ENCODE measurements around the gene PSMD3.
A peak's percentile ranks its signal among the peaks of the same experiment; 100 is the strongest.

Gene PSMD3

DNA sequence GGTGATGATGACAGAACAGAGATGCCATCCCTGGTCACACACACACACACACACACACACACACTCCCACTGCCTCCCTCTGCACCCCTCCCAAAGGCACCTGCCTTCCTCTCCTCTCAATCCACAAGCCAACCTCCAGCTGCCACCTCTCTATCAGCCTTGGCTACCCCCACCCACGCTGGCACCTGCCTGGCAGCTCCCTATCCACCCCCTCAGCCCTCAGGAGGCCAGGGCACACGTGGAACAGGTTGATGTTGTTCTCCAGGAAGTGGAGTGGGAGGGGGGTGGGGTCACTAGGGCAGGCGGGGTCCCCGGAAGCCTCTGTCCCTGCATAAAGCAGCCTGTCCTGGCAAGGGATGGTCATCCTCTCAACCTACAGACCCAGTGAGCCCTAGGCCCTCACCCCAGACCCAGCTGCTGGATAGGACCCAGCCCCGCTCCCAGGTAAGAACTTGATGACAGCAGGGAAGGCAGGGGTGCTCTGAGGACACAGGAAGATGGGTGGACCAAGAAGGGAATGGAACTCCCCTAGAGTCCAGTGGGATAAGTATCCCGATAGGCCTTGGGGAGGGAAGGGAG lies 17.9 kb upstream of the PSMD3 start, which contains the start of gene GSDMA:
GSDMA (plus strand) TSS at position 363 of the 579 bp plus-strand sequence. CDS start 2,684 bp downstream, outside the sequence.
- no peak for DNase-seq

DNA sequence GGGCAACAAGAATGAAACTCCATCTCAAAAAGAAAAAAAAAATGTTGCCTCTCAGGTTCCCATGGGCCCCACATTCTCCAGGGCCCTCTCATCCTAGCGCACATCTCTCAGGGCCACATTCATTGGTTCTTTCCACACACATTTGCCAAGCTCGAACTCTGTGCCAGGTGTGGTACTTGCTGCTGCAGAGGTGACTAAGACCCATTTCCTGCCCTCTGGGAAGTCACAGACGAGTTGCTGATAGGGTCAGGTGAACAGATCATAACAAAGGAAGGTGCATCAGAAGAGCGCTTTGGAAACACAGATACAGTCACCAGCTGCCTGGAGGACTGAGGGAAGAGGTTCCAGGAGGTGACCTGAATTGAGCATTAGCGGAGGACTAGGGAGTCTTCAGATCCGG lies 16.8 kb upstream of the PSMD3 start:
- DNase-seq, result peak; percentile 45

DNA sequence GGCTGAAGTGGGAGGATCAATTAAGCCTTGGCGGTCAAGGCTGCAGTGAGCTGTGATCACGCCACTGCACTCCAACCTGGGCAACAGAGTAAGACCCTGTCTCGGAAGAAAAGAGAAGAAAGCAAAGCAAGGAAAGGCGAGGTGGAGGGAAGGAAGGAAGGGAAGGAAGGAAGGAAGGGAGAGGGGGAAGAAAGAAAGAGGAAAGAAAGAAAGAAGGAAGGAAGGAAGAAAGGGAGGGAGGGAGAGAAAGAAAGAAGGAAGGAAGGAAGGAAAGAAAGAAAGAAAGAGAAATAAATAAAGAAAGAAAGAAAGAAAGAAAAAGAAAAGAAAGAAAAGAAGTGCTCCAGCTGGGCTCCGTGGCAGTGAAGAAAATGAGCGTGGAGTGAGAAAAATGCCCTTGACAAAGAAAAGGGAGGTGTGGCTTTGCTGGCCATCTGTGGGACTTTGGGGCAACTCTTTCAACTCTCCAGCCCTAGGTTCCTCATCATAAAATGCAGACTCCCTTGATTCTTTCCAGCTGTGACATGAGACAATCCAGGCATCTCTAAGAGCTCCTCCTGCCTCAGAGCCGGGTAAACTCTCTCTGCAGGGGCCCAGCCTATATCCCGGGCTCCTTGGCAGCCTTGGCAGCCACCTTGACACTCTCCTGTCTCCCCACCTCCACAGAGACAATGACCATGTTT lies 15.4 kb upstream of the PSMD3 start:
- no peak for DNase-seq

DNA sequence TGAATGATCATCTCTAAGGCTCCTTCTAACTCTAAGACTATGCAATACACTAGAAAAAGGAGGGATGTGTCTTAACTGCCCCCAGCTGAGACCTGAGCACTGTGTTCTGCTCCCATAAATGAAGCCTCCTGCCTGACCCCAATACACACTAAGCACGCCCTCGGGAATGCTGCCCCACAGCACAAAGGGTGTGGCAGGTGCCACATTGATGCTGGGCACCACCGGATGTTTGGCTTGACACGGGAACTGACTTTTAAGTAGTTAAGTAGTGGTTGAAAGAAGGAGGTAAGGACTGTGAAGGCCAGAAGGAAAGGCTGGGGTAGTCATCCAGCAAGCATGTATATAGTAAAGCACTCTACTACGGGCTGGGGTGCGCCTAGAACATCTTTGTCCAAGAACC lies 13.8 kb upstream of the PSMD3 start:
- DNase-seq, result no peak

DNA sequence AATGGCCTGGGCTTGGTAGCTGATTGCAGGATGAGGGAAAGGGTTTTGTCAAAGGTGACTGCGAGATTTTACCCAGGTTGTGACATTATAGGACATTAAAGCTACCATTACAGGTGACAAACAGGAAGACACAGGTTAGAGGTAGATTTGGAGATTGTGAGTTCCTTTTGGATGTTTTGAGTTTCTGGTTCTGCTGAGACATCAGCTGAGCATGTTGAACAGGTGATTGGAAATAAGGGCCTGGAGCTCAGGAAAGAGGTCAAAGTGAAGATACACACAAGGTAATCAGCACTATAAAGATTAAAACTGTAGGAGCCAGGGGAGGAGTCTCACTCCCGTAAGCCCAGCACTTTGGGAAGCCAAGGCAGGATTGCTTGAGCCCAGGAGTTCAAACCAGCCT lies 11.8 kb upstream of the PSMD3 start:
- DNase-seq, result no peak

DNA sequence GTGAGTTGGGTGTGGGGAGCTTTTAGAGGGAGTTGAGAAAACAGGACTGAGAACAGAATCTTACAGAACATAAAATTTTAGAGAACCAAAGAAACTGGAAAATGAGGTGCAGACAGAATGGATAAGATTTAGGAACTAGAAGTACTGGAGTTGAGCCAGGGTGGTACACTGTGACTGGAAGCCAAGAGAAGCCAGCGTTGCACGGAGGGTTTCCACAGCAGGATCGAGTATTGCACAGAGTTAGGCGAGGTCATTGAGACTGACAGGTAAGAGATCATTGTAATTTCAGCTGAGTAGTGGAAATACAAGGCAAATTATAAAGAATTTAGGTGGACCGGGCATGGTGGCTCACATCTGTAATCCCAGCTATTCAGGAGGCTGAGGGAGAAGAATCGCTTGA lies 11.2 kb upstream of the PSMD3 start:
- DNase-seq, result no peak

DNA sequence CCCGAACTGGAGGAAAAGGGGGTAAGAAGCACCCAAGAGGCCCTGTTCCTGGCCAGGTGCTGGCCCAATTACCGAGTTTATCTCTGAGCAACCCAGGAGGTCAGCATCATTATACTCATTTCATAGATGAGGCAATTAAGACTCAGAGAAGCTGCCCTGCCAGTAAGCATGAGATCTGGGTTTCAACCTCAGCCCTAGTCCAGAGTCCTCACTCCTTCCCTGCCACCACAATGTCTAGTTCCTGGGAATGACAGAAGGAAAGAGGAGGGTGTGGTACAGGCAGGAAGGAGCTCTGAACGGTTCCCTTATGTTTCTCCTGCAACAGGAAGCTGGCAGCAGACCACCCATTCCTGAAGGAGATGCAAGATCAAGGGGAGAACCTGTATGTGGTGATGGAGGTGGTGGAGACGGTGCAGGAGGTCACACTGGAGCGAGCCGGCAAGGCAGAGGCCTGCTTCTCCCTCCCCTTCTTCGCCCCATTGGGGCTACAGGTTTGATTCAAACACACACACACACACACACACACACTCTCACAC lies 10.4 kb upstream of the PSMD3 start:
- no peak for DNase-seq

DNA sequence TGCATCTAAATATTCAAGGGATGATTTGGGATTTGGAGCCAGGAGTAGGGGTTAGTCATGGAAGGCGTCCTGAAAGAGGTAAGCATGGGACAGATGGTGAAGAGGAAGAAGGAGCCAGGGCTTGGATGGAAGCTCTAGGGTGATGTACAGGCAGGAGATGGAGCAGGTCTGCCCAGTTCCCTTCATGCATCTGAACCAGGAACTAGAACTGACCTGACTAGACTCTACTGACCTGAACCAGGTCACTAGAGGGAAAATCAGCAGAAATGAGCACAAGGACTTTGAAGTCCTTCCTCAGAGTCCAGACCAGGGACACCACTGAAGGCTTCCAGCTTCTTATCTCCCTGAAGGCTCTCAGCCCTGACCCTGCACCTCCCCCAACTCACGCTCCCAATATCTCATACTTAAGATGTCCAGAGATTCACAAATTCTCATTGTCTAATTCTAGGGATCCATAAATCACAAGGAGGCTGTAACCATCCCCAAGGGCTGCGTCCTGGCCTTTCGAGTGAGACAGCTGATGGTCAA lies 9.5 kb upstream of the PSMD3 start:
- DNase-seq, result no peak

DNA sequence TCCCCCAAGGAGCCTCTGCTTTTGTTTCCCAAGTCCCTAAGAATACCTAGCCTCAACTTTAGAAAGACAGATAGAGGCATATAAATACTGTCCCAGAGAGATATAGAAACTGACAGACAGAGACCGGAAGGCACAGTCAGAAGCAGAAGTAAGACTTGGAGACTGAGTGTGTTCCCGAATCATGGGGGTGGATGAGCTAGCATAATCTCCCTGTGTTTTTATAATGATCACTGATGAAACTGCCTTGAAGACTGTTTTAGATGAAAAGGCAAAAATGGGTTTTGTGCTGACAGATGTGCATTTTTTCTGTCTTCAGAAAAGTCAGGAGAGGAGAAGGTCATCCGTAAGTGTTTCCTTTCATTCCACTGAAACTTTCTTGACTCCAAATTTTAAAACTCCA lies 8.3 kb upstream of the PSMD3 start:
- DNase-seq, result no peak

DNA sequence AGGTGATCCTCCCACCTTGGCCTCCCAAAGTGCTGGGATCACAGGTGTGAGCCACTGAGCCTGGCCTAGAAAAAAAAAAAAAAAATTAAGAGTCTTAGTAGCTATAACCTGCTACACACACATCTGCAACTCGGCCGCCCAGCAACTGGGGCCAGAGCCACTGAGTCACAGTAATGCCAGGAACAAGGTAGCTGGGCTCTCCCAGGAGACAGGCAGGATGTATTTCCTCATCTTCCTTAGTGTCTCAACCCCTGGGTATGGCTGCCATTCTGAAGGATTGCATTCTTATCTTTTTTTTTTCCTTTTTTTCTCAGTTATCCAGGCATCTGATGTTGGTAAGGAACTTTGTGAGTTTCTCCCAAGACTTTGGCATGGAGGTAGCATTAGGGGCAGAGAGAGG lies 7.1 kb upstream of the PSMD3 start:
- DNase-seq, result no peak

DNA sequence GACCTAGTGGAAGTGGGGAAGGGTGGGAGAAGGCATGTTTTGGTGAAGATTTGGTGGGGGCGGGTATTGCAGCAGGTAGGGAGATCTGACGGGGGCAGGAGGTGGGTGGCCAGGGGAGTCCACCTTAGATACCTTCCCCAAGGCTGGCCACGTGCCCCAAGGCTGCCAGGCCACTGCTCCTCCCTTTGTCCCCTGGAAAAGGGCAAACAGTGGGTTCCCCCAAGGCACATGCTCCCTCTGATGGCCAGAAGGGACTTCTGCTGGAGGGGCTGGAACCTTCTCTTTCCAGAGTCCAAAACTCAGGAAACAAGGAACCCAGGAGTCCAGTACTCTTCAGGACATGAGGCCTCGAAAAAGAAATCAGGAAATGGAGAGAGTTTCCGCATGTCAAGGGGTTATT lies 6.2 kb upstream of the PSMD3 start:
- no peak for DNase-seq

DNA sequence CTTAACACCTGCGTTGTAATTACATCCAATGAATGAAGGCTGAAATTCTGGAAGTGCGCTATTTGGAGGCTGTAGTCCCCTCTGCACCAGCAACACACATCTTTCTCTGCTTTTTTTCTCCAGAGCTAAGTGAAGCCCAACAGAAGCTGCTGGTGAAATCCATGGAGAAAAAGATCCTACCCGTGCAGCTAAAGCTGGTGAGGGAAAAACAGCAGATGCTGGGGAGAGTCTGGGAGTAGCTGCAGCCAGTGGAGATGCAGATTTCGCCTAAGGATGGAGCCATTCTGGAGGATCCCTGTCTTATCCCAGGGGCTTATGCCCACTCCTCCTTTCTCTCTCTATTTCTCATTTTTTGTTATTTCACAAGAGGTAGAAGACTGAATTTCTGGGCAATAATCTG lies 4.8 kb upstream of the PSMD3 start:
- no peak for DNase-seq

DNA sequence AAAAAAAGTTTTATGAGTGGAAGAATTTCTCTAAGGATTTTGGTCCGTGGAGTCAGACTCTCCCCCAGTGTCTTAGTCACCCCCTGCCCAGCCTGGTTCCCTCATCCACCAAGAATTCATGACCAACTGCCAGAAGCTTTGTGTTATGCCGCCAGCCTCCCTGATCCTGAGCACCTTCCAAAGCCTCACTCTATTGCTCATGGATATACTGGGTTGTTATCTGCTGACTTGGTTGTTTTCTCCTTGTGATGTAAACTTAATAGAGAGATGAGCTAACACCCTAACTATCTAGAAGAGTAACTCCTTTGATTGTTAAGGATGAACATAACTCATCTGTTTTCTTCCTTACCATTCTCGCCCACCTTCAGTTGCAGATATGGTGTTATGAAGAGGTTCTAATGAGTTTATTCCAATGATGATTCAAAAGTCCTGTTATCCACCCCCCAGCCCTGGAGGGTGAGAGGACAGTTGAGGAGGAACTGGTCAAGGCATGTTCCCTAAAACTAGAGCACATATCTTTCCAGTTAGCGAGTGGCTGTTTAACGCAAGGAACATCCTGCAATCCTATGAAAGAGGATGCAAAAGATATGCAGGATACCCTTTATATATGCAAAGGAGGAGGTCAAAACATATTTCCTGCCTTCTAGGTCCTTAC lies 1.5 kb upstream of the PSMD3 start:
- no peak for DNase-seq

DNA sequence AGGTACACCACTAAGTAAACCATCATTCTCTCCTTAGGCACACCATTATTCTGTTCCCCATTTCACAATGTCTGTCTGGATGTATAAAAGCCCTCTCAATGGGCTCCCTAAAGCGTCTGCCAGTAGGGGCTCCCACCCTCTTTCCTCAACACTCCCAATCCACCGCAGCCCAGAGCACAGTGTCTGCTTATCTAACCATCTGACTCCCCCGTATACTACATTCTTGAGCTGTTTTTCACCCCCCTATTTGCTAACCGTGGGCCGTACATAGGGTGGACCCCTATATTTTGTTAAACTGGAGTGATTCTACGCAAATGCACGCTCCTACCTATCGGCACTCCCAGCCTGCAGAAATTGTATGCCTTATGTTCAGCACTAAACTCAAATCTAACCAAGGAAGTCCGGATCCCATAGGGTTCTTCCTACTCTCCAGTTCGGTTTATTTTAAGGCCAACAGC lies 685 bp upstream of the PSMD3 start:
- no peak for DNase-seq

DNA sequence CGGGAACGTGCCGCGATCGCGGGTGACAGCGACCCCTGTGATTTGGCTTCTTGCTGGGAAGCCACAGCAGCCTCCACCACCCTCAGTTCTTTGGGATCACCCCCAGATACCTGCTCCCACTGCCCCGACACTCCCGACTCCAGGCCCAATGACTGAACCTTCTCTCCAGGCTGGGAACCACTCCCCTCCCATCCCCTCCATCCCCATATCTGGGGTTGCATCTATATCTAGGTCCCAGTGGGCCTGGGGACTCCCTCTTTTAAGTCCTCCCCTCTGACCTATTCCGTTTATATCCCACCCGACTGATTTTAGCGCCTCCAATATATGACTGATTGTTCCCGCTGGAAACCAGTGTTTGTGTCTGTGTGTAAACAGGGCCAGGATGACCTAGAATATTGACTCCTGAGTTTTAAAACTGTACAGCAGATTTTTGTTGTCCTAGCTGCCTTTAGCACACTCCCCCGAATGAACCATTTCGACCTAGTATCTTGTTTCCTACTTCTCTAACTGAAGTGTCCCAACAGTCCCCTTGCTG lies 667 bp downstream of the PSMD3 start:
- DNase-seq, result peak; percentile 4

DNA sequence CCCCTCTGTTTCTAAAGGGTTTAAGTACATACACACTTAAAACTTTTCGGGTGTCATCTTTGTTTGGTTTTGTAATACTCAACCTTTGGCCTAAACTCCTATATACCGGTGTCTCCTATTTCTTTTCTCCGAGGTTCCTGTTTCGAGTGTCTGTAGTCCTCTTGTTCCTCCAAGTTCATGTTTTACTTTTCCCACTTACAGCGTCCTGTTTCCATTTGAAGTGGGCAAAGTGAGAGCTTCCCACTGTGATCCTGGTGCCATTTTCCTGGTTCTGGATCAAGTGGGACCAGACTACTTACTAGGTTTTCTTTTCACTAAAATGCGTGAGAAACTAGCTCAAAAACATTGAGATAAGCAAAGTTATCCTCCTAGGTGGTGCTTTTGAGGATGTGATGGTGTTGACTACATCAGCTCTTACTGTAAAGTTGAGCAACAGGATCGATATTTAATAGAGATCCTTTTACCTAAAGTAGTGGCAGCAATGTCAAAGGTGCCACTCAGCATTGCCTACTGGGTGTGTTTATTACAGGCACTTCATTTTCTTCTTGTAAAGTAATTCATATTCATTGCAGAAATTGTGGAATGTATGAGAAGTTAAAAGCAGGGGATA lies 1.3 kb downstream of the PSMD3 start:
- DNase-seq, result no peak

DNA sequence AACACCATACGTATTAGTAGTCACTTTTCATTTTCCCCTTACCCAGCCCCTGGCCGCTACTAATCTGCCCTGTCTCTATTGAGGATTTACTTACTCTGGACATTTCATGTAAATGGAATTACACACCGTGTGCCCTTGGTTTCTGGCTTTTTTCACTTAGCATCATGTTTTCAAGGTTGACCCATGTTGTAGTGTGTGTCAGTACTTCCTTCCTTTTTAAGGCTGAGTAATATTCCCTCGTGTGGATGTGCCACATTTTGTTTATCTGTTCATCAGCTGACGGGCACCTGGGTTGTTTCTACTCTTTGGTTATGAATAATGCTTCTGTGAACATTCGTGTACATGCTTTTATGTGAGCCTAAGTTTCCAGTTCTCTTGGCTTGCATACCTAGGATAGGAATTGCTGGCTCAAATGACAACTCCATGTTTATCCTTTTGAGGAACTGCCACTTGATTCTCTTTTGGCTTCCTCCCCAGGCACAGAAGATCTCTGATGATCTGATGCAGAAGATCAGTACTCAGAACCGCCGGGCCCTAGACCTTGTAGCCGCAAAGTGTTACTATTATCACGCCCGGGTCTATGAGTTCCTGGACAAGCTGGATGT lies 7.7 kb downstream of the PSMD3 start:
- no peak for DNase-seq

DNA sequence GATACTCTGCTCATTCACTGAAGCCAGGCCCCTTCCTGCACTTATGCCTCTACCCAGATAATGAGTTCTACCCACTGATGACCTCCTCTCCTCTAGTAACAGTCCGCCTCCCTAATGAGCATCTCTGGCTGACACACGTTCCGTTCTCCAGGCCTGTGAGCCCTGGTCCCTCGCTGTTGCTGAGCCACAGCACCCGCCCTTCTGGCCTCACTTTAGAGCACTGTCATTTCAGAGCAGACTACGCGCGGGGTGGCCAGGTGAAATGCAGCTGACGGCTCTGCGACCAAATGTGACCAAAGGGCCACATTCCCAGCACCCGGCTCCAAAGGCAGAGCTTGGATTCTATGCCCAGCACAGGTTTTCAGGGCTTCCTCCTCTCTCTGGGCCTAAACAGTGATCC lies 13.8 kb downstream of the PSMD3 start:
- DNase-seq, result no peak

DNA sequence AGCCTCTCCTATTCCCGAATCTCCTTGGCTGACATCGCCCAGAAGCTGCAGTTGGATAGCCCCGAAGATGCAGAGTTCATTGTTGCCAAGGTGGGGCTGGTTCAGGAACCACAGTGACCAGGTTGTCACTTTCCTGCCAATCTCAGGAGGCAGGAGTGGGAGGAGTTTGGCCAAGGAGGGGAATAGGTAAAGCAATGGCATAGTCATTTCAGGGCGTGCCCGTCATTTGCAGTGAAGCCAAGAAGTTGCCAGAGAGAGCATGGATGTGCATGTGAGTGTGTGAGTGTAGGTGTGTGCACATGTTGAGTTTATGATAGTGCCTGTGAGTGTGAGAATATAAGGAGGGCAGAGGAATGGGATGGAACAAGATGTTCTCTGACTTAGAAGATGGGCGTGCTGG lies 14.8 kb downstream of the PSMD3 start:
- no peak for DNase-seq

DNA sequence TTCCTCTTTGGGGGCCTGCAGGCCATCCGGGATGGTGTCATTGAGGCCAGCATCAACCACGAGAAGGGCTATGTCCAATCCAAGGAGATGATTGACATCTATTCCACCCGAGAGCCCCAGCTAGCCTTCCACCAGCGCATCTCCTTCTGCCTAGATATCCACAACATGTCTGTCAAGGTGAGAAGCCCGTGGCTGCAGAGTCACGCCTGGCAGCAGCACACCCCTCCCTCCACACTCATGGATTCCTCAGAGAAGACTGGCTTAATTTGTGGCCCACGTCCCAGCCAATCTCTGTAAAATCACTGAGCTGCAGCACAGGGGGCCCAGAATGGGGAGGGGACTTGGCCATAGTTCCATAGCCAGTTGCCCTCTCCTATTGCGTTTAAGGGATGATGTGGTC lies 15.6 kb downstream of the PSMD3 start:
- DNase-seq, result no peak

DNA sequence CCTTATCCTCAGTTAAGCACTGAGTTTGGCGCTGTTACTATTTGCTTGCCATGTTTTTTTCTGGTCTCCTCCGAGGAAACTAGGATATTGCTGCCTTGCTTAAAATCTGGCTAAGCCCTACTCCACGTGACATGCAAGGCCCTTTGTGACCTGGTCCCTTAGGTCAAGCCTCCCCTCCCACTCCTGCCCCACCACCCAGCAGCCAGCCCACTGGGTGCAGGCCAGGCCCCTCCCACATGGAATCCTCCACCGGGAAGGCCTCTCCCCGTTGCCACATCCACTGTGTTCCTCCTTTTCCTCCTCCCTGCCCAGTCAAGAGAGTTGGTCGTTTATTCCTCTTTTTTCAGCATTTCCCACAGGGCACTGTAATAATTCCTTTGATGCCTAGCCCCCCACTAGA lies 16.2 kb downstream of the PSMD3 start:
- DNase-seq, result no peak

DNA sequence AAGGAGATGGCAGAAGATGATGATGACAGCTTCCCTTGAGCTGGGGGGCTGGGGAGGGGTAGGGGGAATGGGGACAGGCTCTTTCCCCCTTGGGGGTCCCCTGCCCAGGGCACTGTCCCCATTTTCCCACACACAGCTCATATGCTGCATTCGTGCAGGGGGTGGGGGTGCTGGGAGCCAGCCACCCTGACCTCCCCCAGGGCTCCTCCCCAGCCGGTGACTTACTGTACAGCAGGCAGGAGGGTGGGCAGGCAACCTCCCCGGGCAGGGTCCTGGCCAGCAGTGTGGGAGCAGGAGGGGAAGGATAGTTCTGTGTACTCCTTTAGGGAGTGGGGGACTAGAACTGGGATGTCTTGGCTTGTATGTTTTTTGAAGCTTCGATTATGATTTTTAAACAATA lies 16.9 kb downstream of the PSMD3 start:
- DNase-seq, result no peak

DNA sequence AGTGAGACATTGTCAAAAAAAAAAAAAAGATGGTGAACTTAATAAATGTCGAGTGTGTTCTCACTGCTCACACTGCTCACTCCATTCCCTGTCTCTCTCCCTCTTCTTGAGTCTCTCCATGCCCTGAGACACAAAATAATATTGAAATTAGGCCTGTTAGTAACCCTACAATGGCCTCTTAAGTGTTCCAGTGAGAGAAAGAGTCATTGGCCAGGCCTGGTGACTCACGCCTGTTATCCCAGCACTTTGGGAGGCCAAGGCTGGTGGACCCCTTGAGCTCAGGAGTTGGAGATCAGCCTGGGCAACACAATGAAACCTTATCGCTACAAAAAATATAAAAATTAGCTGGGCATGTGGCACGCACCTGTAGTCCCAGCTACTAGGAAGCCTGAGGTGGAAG lies 18.5 kb downstream of the PSMD3 start:
- DNase-seq, result no peak
